Stimulated activated CD8-positive, alpha-beta memory T cell treated with anti-CD3 and anti-CD28 coated beads, Interleukin-7, amount 100 ng/mL, for 24 hours (primary cell): ENCODE data around the gene REP15.
"Not testable (repeated sequence)": the region's sequence is repeated elsewhere in the genome, so short reads cannot be mapped to it uniquely, and the experiment has no call there.

Experiments used
- DNase-seq: peaks from one replicate; pipeline ENCODE4 v3.0.0-alpha.2; 2020; ENCODE audit warnings: low read depth

The REP15 gene

DNA sequence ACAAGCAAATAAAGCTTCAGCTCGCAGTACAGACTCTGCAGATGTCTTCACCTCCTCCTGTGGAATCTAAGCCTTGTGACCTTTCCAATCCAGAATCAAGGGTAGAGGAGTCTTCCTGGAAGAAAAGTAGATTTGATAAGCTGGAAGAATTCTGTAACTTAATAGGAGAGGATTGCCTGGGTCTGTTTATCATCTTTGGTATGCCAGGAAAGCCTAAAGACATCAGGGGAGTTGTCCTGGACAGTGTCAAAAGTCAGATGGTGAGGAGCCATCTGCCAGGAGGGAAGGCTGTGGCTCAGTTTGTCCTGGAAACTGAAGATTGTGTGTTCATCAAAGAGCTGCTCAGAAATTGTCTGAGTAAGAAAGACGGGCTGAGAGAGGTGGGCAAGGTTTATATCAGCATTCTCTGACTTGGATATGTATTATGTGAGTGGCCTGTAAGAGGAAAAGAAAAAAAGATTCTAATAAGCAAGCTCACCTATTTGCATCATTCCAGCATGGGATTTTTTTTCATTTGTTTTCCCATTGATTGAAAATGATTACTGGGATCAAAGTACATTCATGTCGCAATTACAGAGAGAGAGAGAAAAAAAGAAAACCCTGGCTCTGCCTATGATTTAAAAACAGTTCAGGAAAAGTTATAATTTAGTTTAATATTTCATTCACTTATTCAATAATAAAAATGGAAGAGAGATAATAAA lies 767 bp downstream of the REP15 start:
- no peak for DNase-seq

DNA sequence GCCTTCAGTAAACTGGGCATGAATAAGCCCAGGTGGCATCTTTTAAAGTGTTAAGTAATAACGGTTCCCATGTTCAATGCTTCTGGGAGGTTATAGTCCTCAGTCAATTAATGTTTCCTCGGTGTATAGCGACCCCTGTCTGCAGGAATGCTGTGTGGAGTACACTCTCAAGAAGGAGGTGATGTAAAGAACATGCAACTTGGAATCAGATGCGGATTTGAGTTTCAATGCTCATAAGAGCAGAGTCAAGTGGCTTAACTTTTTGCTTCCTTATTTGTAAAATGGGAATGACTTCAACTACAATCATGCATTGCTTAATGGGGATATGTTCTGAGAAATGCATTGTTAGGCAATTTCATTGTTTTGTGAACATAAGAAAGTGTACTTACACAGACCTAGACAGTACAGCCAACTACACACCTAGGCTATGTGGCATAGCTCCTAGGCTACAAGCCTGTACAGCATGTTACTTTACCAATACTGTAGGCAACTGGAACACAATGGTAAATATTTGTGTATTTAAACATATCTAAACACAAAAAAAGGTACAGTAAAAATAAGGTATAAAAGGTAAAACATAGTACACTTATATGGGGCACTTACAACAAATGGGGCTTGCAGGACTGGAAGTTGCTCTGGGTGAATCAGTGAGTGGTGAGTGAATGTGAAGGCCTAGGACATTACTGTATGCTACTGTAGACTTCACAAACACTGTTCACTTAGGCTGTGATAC lies 7.6 kb downstream of the REP15 start:
- peak; percentile 39 for DNase-seq

DNA sequence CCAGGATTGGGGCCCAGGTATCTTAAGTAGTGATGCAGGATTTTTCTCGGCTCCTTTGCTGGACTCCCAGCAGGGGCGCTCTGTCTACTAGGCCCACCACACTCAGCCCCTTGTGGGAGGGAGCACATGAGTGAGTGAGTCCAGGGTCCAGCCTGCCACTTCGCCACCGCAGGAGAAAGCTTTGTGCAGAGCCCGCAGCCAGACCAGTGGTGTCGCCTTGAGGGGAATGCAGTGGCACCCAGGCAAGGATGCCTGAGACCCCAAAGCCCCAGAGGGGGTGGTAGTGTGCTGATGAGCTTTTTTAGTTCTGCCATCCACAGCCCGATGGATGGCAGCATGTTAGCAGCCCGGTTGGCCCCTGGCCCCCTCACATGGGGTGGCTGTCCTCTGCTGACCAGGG lies 9.0 kb downstream of the REP15 start:
- no peak for DNase-seq

DNA sequence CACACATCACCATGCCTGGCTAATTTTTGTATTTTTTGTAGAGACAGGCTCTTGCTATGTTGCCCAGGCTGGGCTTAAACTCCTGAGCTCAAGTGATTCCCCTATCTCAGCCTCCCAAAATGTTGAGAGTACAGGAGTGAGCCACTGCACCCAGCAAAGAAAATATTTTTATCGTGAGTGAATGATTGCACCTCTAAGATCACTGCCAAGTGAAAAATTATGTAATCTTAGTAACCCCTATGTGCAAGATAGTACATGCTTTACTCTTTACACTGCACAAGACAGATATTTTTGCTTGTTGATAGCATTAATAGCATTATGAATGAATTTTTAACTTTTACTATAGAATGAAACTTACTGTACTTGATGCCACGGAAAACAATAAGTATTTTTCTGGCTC lies 11.0 kb downstream of the REP15 start:
- DNase-seq: no peak

DNA sequence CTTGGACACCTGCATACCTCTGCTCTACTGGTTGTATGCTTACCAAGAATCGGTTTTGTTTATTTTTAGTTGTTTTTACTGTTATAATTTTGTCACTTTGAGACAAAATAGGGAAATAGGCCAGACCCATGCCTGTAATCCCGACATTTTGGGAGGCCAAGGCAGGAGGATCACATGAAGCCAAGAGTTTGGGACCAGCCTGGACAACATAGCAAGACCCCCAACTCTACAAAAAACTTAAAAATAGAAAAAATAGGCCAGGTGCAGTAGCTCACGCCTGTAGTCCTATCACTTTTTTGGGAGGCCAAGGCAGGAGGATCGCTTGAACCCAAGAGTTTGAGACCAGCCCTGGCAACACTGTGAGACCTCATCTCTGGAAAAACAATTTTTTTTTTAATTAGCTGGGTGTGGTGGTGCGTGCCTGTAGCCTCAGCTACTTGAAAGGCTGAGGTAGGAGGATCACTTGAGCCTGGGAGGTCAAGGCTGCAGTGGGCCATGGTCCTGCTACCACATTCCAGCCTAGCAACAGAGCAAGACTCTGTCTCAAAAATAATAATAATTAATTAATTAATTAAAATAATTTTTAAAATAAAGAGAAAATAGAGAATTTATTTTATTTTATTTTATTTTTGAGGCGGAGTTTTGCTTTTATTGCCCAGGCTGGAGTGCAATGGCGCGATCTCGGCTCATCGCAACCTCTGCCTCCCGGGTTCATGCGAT lies 13.1 kb downstream of the REP15 start:
- no peak for DNase-seq

DNA sequence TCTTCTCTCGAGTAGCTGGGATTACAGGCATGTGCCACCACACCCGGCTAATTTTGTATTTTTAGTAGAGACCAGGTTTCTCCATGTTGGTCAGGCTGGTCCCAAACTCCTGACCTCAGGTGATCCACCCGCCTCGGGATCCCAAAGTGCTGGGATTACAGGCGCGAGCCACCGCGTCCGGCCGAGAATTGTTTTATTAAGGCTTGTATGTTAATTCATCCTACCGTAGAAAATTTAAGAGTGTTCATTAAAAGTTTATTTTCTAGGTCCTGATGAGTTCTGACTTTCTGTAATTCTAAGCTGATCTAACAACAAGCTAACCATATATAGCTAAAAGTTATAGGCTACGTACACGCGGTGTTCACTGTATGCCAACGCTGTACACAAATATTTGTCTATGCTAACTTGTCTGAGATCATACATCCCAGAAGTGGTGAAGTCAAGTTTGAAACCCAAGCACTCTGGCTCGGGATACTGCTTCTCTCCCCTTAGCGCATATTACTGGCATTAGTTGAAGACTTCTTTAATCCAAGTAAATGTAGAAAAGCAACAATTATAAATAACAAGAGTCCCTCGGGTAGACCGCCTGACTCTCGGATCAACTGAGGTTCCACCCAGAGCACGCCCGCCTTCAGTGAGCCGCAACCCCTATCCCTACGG lies 13.8 kb downstream of the REP15 start:
- DNase-seq: no peak

DNA sequence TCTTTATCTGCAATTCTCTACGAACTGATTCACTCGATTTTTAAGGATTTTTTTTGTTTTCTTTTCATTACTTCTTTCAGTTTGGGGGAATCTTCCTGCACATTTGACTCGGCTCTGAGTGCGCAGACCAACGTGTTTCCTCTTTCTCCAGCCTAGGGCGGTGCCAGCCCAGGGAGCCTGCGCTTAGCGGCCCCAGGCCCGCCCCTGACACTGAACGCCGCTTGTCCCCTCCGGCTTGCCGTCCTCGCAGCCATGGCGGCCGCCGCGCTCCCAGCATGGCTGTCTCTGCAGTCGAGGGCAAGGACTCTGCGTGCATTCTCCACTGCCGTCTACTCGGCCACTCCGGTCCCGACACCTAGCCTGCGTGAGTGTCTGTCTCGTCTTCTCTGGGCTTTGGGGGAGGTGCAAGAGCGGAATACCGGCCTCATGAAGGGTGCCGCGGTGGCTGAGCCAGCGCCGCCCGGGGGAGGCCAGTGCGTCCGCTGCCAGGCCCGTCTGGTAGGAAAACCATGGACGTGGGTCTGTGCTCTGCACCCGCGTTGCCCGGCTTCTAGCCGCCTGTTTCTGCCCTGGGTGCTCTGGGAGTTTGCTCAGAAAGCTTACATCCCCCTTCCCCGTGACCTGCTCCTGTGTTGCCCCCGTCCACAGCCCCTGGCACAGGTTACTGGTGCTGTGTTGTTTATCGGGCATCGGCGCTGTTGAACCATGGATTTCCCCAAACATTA lies 14.5 kb downstream of the REP15 start, which contains the start of gene MRPS35:
Gene MRPS35, plus strand, starts transcription at position 241 of the 725 bp plus-strand sequence. Its CDS starts 12 bp downstream, at position 253.
- DNase-seq: peak; percentile 80

DNA sequence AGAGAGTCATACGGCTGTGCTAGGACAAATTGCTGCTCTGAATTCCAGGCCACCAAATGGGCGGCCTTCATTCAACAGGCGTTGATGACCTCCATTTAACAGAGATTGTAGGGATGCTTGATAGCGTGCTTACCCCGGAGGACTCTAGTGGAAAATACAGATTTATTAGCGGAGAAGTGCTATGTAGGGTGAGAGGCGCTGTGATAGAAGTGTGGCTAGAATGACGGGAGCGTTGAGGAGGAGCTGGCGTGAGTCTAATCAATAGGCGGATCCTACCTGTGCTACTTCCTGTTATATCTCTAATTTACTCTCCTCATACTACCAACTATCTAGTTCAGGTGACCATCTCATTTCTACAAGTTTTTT lies 15.1 kb downstream of the REP15 start:
- no peak for DNase-seq

DNA sequence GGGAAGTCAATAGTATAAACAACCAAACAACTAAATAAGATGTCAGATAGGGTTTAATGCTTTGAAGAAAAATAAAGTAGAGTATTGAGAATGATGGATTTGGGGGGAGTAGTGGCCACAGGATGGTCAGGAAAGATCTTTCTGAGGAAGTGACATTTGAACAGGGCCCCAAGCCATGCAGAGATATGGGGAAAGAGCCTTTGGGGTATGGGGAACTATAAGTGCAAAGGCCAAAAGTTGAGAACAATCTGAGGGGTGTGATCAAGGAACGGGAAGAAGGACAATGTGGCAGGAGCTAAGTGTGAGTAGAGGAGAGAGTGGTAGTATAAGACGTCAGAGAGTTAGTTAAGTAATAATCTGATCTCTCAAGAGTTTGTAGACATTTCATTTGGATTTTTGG lies 15.7 kb downstream of the REP15 start:
- no peak for DNase-seq

DNA sequence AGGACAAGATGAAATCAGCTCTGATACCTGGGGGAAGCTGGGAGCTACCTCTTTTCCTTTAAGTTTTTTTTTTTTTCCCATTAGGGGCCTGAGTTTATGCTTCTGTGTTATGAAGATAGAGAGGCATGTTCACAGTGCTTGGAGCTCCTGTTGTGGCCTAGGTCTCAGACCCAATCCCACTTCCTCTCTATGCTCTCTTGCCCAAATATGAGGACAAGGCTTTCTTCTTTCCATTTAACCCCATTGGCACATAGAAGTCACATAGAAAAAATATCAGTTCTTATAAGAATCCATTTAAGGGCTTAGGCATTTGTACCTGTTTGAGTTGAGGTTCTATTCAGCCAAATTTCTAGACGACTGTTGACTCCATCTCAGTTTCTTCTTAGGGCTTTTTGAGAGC lies 27.0 kb downstream of the REP15 start:
- DNase-seq: no peak

DNA sequence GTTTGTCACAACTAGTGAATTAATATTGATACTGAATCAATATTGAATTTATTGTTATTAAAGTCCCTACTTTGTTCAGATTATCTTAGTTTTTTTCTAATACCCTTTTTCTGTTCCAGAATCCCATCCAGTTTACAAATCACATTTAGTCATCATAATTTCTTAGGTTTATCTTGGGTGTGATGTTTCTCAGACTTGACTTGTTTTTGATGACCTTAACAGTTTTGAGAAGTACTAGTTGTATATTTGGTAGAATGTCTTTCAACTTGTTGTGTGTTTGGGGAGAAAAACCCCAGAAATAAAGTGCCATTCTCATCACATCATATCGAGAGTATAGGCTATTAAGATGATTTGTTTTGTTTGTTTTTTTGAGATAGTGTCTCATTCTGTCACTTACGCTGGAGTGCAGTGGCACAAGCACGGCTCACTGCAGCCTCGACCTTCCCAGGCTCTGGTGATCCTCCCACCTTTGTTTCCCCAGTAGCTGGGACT lies 33.9 kb downstream of the REP15 start:
- DNase-seq: no peak

DNA sequence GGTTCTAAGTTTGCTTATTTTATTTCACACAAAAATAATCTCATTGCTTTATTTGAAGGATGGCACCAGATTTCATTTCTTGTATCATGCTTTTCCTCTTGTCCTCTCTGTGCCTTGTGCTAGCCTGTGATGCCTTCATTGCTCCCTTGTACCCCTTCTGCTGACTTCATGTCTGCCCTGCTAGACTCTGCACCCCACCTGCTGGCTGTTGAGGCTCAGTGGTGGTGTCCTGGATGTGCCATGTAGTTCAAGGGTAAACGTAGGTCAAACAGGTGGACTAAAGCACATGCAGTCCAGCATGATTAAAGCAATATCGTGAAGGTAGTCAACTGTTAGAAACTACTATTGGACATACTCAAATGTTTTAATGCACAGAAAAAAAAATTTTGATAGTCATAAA lies 36.0 kb downstream of the REP15 start:
- no peak for DNase-seq

DNA sequence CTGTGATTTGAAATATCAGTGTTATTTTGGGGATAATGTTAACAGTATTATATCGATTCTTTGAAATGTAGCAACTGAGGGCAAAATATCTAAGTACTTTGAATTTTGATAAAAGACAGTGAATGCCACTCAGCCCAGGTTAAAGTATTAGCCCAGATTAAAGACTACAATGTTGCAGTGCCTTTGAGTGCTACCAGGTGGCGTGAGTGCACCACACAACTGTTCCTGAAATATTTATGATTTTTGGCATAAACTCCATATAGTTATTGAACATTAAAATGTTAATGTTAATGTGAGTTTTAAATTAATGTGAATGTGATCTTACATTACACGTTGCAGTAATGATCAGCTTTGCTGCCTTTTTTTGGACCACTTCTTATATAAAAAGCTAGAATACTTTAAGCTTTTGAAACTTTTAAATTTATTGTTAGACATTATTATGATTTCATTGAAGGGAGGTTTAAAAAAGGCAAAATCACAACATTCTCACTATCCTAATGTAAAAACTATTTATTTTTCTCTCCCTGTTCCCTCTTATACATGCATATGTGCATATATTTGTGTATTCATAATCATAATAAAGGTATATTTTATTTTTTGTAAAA lies 36.9 kb downstream of the REP15 start:
- no peak for DNase-seq

DNA sequence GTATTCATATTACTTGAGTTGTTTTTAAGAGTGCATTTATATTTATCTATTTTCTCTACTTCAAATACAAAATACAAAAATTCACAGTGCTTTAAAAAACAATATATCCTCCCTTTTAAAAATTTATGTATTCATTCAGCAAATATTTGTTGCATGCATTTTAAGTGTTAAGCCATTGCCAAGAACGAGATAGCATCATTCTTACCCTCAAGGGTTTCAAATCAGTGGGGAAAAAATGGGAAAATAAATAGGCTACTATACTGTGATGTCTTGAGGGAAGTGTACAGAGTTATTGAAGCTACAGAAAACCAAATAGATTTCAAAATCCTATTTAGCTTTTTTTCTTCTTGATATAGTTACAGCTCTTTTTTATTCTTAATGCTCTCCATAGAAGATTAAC lies 37.5 kb downstream of the REP15 start:
- DNase-seq: no peak

DNA sequence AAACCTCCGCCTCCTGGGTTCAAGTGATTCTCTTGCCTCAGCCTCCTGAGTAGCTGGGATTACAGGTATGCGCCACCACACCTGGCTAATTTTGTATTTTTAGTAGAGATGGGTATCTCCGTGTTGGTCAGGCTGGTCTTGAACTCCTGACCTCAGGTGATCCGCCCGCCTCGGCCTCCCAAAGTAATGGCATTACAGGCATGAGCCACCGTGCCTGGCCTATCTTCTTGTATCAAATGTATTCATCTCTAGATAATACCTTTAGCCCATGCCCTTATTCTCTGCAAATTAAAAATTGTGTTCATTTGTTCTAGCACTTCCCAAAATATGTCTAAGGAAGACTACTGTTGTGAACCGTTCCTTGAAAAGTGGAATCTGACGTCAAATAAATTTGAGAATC lies 38.1 kb downstream of the REP15 start:
- not testable (repeated sequence) for DNase-seq

DNA sequence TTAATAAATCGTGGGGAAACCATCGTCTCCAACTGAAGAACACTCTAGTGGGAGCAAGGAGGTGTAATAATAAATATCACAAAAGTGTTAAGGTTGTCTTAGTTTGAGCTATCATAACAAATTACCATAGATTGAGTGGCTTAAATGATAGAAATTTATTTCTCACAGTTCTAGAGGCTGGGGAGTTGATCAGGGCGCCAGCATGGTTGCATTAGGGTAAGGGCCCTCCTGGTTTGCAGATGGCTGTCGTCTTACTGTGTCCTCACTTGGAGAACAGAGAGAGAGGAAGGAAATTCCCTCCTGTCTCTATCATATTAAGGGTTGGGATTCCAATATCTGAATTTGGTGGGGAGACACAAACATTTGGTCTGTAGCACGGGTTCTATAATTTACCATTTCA lies 47.4 kb downstream of the REP15 start:
- no peak for DNase-seq

DNA sequence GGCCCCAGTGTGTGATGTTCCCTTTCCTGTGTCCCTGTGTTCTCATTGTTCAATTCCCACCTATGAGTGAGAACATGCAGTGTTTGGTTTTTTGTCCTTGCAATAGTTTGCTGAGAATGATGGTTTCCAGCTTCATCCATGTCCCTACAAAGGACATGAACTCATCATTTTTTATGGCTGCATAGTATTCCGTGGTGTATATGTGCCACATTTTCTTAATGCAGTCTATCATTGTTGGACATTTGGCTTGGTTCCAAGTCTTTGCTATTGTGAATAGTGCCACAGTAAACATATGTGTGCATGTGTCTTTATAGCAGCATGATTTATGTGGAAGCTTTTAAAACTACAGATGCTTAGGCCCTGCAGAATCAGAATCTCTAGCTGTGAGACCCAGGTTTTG lies 49.5 kb downstream of the REP15 start:
- DNase-seq: not testable (repeated sequence)
